ENCODE results near the gene AP2M1. TPM values are rescaled to one million over a fixed set of nuclear protein-coding genes. Genes with fewer than 3 reads are reported as not detected.

The AP2M1 gene
- total and polyA plus RNA-seq, 2 of the 13 experiments (the other 11 are each of a cell fraction or from before 2014, with no cell fraction given), result 126 to 146 TPM

DNA sequence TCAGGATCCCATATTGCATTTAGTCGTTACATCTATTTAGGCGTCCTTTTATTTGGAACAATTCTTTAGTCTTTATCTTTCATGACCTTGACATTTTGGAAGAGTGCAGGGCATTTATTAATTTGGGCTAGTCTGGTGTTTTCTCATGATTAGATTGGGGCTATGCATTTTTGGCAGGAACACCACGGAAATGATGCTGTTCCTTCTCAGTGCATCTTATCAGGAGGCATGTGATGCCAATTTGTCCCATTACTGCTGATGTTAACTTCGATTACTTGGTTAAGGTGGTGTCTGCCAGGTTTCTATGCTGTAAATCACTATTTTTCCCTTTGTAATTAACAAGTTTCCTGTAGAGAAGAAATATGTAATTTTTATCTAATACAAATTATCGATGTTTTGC is 36.6 kb downstream of the AP2M1 start:
- ATAC-seq (no peak), DNase-seq (ENCODE audit: low spot score) (no peak), FAIRE-seq (no peak)
- no peak overlapping the region for H3K4me3 ChIP-seq (replicated peaks in 1 of 3; ENCODE audit: insufficient read depth in 1 of 3, low read depth in 2 of 3, low read length in 3 of 3)
- no peaks in the 10 kb centered on the region for H3K9me3 ChIP-seq (ENCODE audit: low read length)
- no peak overlapping the region for H3K4me2 ChIP-seq (ENCODE audit: low read depth, low read length)
- BruUV-seq (replicated peaks), result no TSS peak
- H3K27ac ChIP-seq (ENCODE audit: extremely low read length, insufficient read depth, low read length), result no peak overlapping the region
- intact Hi-C loops (cut with micrococcal nuclease; ENCODE audit: unreplicated experiment), result no loop called here
- no peaks in the 10 kb centered on the region for H3K4me1 ChIP-seq (ENCODE audit: insufficient read depth, low read length)
- H3K79me2 ChIP-seq (ENCODE audit: insufficient read depth, low read length), result no peaks in the 10 kb centered on the region
- in situ Hi-C loops (cut with HindIII; ENCODE audit: extremely low pct_ligation_motif_present, low pct_unique_long_range_greater_than_20kb), result no loop called here
- peaks cover 4 to 11% of the 10 kb centered on the region in 2 experiments; a peak in 4 of 5 replicates for H3K27me3 ChIP-seq (ENCODE audit: control insufficient read depth in 1 of 2, insufficient read depth in 2 of 2, low read length in 2 of 2)
- ChIA-PET POLR2A (interaction anchor here (0.8 kb wide), 1 partner anchor 31 kb away, joined by 3 read pairs; no protein-coding TSS in a partner anchor), CTCF (ENCODE audit: low intra/inter-chr PET ratio, low total read pairs) (no interaction called here)
- no peaks in the 10 kb centered on the region for H4K20me1 ChIP-seq (ENCODE audit: insufficient read depth, low read length)
- WGBS (ENCODE audit: low lambda C conversion rate), result 26% methylated on average over 5 of the region's 5 CpGs
- H2AFZ ChIP-seq (ENCODE audit: low read length), result no peak overlapping the region
- H3K36me3 ChIP-seq (replicated peaks in 1 of 2; ENCODE audit: control insufficient read depth in 1 of 2, insufficient read depth in 2 of 2, low read length in 2 of 2), result no peaks in the 10 kb centered on the region
- no peak overlapping the region for H3K9ac ChIP-seq (ENCODE audit: insufficient read depth, low read depth, low read length)
- TF ChIP-seq POLR2A (IDR thresholded peaks at IDR 0.05; ENCODE audit: insufficient read depth in 1 of 2, low read depth in 2 of 2, low read length in 2 of 2) (no peak), LBX2 (CRISPR knock-in tag; IDR thresholded peaks at IDR 0.05; ENCODE audit: borderline replicate concordance) (no peak), ZNF383 (CRISPR knock-in tag; IDR thresholded peaks at IDR 0.05; ENCODE audit: borderline replicate concordance) (no peak), ZBTB33 (CRISPR knock-in tag; IDR thresholded peaks at IDR 0.05) (no peak), RELA (CRISPR knock-in tag; IDR thresholded peaks at IDR 0.05) (no peak), HOXA3 (CRISPR knock-in tag; IDR thresholded peaks at IDR 0.05) (no peak), NR1H2 (CRISPR knock-in tag; IDR thresholded peaks at IDR 0.05; ENCODE audit: borderline replicate concordance, low read depth) (no peak), ZNF652 (CRISPR knock-in tag; IDR thresholded peaks at IDR 0.05; ENCODE audit: borderline replicate concordance, low read depth) (no peak), ZNF260 (CRISPR knock-in tag; IDR thresholded peaks at IDR 0.05; ENCODE audit: borderline replicate concordance, low read depth) (no peak), ZNF337 (CRISPR knock-in tag; IDR thresholded peaks at IDR 0.05; ENCODE audit: borderline replicate concordance, low read depth) (no peak), HES4 (CRISPR knock-in tag; IDR thresholded peaks at IDR 0.05; ENCODE audit: borderline replicate concordance) (no peak), MIER2 (CRISPR knock-in tag; IDR thresholded peaks at IDR 0.05) (no peak), ZSCAN25 (CRISPR knock-in tag; IDR thresholded peaks at IDR 0.05) (no peak), ZNF263 (CRISPR knock-in tag; IDR thresholded peaks at IDR 0.05) (no peak), PRMT3 (CRISPR knock-in tag; IDR thresholded peaks at IDR 0.05; ENCODE audit: borderline replicate concordance, low read depth) (no peak), MIXL1 (CRISPR knock-in tag; IDR thresholded peaks at IDR 0.05) (no peak)
- TF ChIP-seq, protein P1, sequence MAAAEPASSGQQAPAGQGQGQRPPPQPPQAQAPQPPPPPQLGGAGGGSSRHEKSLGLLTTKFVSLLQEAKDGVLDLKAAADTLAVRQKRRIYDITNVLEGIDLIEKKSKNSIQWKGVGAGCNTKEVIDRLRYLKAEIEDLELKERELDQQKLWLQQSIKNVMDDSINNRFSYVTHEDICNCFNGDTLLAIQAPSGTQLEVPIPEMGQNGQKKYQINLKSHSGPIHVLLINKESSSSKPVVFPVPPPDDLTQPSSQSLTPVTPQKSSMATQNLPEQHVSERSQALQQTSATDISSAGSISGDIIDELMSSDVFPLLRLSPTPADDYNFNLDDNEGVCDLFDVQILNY (CRISPR knock-in tag; conservative IDR thresholded peaks at IDR 0.05), result no peak
- TF ChIP-seq, protein P2, sequence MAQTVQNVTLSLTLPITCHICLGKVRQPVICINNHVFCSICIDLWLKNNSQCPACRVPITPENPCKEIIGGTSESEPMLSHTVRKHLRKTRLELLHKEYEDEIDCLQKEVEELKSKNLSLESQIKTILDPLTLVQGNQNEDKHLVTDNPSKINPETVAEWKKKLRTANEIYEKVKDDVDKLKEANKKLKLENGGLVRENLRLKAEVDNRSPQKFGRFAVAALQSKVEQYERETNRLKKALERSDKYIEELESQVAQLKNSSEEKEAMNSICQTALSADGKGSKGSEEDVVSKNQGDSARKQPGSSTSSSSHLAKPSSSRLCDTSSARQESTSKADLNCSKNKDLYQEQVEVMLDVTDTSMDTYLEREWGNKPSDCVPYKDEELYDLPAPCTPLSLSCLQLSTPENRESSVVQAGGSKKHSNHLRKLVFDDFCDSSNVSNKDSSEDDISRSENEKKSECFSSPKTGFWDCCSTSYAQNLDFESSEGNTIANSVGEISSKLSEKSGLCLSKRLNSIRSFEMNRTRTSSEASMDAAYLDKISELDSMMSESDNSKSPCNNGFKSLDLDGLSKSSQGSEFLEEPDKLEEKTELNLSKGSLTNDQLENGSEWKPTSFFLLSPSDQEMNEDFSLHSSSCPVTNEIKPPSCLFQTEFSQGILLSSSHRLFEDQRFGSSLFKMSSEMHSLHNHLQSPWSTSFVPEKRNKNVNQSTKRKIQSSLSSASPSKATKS (CRISPR knock-in tag; IDR thresholded peaks at IDR 0.05), result no peak
- TF ChIP-seq, protein P3, sequence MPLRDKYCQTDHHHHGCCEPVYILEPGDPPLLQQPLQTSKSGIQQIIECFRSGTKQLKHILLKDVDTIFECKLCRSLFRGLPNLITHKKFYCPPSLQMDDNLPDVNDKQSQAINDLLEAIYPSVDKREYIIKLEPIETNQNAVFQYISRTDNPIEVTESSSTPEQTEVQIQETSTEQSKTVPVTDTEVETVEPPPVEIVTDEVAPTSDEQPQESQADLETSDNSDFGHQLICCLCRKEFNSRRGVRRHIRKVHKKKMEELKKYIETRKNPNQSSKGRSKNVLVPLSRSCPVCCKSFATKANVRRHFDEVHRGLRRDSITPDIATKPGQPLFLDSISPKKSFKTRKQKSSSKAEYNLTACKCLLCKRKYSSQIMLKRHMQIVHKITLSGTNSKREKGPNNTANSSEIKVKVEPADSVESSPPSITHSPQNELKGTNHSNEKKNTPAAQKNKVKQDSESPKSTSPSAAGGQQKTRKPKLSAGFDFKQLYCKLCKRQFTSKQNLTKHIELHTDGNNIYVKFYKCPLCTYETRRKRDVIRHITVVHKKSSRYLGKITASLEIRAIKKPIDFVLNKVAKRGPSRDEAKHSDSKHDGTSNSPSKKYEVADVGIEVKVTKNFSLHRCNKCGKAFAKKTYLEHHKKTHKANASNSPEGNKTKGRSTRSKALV (CRISPR knock-in tag; IDR thresholded peaks at IDR 0.05), result no peak
